CD4-positive, alpha-beta T cell treated with Interleukin-4 for 1 hour (primary cell): ENCODE data around the gene EPHB6.

Experiments used
- DNase-seq, 2 donors: peaks; one replicate each; pipeline ENCODE4 v3.0.0-alpha.2; 2020 to 2022

The EPHB6 gene

DNA sequence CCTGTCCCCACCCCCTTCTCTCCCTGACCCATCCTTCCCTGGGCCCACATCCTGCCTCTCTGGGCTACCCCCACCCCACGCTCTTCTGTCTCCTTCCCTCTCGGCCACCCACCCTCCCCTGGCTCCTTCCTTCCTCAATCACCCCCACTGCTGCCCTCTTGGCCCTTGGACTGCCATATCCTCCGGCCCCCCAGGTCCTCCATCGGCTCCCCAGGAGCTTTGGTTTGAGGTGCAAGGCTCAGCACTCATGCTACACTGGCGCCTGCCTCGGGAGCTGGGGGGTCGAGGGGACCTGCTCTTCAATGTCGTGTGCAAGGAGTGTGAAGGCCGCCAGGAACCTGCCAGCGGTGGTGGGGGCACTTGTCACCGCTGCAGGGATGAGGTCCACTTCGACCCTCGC lies 10.9 kb downstream of the EPHB6 start:
- no peak for DNase-seq

GRCh38 chr7:142866361-142867096 lies 11.7 kb downstream of the EPHB6 start:
- DNase-seq = peak in 1 of 2 donors; percentile 23

DNA sequence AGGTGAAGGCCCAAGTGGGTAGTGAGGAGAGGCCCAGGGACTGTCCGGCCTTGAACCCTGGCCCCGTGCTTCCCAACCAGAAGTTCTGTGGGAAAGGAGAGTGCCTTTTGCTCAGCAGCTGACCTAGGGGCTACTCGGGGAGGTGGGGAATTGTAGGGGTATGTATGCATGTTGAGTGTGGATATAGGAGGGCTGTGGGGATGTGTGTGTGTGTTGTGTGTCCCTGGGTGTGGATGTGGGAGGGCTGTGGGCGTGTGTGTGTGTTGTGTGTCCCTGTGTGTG lies 12.2 kb downstream of the EPHB6 start:
- DNase-seq = no peak

DNA sequence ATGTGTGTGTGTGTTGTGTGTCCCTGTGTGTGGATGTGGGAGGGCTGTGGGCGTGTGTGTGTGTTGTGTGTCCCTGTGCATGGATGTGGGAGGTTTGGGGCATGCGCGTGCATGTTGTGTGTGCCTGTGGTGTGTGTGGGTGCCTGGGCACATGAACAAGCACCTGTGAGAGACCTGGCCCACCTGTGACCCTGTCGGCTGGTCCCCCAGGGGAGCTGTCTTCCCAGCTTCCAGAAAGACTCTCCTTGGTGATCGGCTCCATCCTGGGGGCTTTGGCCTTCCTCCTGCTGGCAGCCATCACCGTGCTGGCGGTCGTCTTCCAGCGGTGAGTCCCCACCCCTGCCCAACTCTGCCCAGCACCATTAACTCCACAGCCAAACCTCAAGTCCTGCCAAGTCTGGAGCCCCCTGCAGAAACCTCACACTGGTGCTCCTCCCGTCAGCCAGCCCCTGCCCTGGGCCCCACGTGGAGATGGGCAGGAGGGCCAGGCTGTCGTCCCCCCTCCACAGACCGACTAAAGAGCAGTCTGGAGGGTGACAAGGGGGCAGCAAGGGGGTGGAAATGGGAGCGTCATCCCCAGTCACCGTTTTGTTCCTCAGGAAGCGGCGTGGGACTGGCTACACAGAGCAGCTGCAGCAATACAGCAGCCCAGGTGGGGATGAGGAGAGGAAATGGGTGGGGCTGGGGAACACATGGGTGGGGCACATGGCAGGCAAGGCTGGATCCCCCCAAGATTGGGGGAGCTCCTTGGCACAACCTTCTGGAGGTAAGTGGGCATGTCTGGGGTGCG lies 12.7 kb downstream of the EPHB6 start:
- no peak for DNase-seq

- DNase-seq = no peak
Measured at GRCh38 chr7:142868188-142868985, 13.5 kb downstream of the EPHB6 start.

- DNase-seq = no peak
Measured at GRCh38 chr7:142868986-142869415, 14.1 kb downstream of the EPHB6 start.

DNA sequence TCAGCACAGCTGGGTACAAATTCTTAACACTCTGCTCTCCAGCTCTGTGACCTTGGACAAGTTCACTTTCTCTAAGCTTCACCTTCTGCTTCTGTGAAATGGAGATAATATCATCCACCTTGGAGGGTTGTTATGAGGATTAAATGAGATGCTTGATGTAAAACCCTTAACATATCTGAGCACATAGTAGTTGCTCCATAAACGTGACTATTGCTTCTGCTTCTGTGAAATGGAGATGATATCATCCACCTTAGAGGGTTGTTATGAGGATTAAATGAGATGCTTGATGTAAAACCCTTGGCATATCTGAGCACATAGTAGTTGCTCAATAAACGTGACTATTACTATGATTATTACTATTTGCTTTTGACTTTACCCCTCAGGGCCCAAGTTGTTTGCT lies 14.6 kb downstream of the EPHB6 start:
- DNase-seq = no peak

DNA sequence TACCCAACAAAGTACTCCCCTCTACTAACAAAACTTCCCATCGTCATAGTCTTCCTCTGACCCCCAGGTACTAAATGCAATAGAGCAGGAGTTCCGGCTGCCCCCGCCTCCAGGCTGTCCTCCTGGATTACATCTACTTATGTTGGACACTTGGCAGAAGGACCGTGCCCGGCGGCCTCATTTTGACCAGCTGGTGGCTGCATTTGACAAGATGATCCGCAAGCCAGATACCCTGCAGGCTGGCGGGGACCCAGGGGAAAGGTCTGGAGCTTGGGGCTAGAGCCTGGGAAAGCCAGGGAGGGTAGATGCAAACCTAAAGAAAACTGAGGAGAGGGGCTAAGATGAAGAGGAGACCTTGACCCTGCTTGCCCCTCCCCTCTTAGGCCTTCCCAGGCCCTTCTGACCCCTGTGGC lies 15.3 kb downstream of the EPHB6 start:
- no peak for DNase-seq

DNA sequence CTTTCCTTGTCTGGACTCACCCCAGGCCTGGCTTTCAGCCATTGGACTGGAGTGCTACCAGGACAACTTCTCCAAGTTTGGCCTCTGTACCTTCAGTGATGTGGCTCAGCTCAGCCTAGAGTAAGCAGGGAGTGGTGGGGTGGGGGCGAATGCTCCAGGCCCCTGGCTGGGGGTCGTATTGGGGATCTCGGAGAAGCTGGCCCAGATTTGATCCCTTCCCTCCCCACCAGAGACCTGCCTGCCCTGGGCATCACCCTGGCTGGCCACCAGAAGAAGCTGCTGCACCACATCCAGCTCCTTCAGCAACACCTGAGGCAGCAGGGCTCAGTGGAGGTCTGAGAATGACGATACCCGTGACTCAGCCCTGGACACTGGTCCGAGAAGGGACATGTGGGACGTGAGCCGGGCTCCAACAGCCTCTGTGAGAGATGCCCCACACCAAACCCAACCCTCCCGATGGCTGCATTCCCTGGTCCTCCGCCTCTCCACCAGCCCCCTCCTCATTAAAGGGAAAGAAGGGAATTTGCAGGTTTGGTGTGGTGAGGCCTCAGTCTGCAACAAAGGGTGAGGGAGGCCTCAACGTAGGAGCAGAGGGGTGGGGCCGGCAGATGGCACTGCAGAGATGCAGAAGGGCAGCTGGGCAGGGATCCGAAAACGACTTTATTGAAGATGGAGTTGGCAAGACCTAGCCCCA lies 15.8 kb downstream of the EPHB6 start:
- DNase-seq = no peak

GRCh38 chr7:142871260-142872105 lies 16.6 kb downstream of the EPHB6 start:
- no peak for DNase-seq

GRCh38 chr7:142872106-142872675 lies 17.3 kb downstream of the EPHB6 start:
- no peak for DNase-seq

DNA sequence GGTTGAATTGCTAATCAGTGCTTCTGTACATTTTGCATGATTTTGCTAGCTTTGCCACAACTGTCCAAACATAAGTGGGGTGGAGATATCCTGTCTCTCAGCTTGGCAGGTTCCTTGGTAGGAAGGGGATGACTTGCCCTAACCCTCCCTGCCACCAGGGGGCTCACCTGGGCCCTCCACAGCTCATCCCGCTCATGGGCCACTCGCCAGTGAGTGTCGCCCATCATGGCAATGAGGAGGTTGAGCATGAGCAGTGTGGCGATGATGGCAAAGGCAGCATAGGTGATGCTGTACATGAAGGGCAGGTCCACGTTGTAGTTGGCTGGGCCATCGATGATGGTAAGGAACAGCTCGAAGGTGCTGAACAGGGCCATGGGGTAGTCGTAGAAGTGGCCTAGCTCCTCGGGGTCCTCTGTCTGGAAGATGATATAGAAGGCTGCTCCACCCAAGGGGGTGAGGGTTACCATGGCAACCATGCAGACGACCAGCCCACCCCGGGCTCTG lies 18.5 kb downstream of the EPHB6 start:
- DNase-seq = peak in 1 of 2 donors; percentile 22

DNA sequence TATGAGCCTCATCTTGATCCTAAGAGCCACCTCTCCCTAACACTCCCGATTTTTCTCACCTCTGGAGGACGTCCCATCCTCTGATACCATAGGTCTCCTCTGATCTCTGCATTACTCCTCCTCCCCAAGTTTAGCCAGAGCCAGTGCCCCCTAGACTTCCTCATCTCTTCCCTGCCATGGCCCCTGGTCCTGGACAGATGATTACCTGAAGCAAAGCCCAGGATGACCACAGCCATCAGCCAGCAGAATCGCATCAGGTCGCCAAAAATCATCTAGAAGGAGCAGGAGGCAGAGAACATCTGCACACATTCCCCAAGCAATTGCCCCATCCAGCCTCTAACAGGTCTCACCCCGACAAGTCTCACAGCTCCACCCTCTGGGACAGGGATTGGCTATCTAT lies 19.0 kb downstream of the EPHB6 start:
- no peak for DNase-seq

DNA sequence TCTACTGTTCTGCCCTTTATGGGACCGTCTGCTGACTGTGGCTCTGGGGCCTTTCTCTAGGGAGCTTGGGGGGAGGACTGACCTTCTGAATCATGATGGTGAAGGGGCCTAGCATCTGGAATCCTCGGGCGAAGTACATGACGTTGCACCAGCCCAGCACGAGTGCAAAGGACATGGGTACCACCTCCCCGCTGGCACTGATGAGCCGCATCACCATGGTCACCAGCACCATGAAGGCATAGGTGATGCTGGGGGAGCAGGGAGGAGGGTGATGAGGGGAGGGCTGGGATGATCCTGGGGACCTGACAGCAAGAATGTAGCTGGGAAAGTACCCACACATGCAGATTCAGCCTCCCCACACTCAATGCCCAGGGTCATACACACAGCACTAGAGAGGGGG lies 19.5 kb downstream of the EPHB6 start:
- no peak for DNase-seq

- DNase-seq = no peak
Measured at GRCh38 chr7:142874837-142875236, 20.0 kb downstream of the EPHB6 start.

- no peak for DNase-seq
Measured at GRCh38 chr7:142875456-142875855, 20.6 kb downstream of the EPHB6 start.

GRCh38 chr7:142876236-142876960 lies 21.5 kb downstream of the EPHB6 start:
- DNase-seq = no peak

GRCh38 chr7:142876991-142877910 lies 22.4 kb downstream of the EPHB6 start:
- DNase-seq = no peak

GRCh38 chr7:142878315-142878714 lies 23.4 kb downstream of the EPHB6 start:
- DNase-seq = no peak

GRCh38 chr7:142879060-142879459 lies 24.2 kb downstream of the EPHB6 start:
- no peak for DNase-seq
